NCI-H510A (cell line): Measurements from ENCODE around the gene IL12RB2.

Experiments used
- DNase-seq: peaks from one replicate; lab custom pipeline; 2025; lab: John Stamatoyannopoulos, UW

Gene IL12RB2

GRCh38 chr1:67313934-67314671 is 6.4 kb downstream of the IL12RB2 start:
- DNase-seq = no peak

- DNase-seq = no peak
These were observed 7.0 kb downstream of the IL12RB2 start for GRCh38 chr1:67314696-67315095.

GRCh38 chr1:67316180-67316902 is 8.7 kb downstream of the IL12RB2 start:
- no peak for DNase-seq

- no peak for DNase-seq
These were observed 9.2 kb downstream of the IL12RB2 start for GRCh38 chr1:67316918-67317317.

- DNase-seq = no peak
These were observed 10.1 kb downstream of the IL12RB2 start for GRCh38 chr1:67317803-67318202.

- no peak for DNase-seq
These were observed 14.8 kb downstream of the IL12RB2 start for GRCh38 chr1:67322442-67322841.

GRCh38 chr1:67323087-67323486 is 15.4 kb downstream of the IL12RB2 start:
- no peak for DNase-seq

GRCh38 chr1:67324068-67324467 is 16.4 kb downstream of the IL12RB2 start:
- no peak for DNase-seq

- no peak for DNase-seq
These were observed 20.3 kb downstream of the IL12RB2 start for GRCh38 chr1:67327864-67328466.

GRCh38 chr1:67332653-67333529 is 25.2 kb downstream of the IL12RB2 start:
- no peak for DNase-seq

- no peak for DNase-seq
These were observed 25.9 kb downstream of the IL12RB2 start for GRCh38 chr1:67333603-67334002.

- no peak for DNase-seq
These were observed 27.7 kb downstream of the IL12RB2 start for GRCh38 chr1:67335411-67335810.

GRCh38 chr1:67336157-67336556 is 28.5 kb downstream of the IL12RB2 start:
- no peak for DNase-seq

- DNase-seq = no peak
These were observed 29.1 kb downstream of the IL12RB2 start for GRCh38 chr1:67336783-67337182.

- DNase-seq = no peak
These were observed 31.0 kb downstream of the IL12RB2 start for GRCh38 chr1:67338642-67339041.

- DNase-seq = peak; percentile 28
These were observed 32.1 kb downstream of the IL12RB2 start for GRCh38 chr1:67339623-67340343.

- no peak for DNase-seq
These were observed 34.6 kb downstream of the IL12RB2 start for GRCh38 chr1:67342076-67342890.

- no peak for DNase-seq
These were observed 37.9 kb downstream of the IL12RB2 start for GRCh38 chr1:67345556-67345955.

- DNase-seq = no peak
These were observed 39.3 kb downstream of the IL12RB2 start for GRCh38 chr1:67346982-67347381.

GRCh38 chr1:67347688-67348472 is 40.2 kb downstream of the IL12RB2 start:
- peak; percentile 34 for DNase-seq
